SK-N-MC (cell line): ENCODE results near the gene MAPK1IP1L.

Experiments used
- EZH2 ChIP-seq: fragments of 200-600 bp; sonication (generic); IDR thresholded peaks from one replicate; pipeline ENCODE4 v1.6.1; 2017; ENCODE audit warnings: antibody characterized with exemption
- FOXP2 ChIP-seq: optimal IDR thresholded peaks from 2 replicates; pipeline ENCODE3; 2011; ENCODE audit warnings: mild to moderate bottlenecking, moderate library complexity; ENCODE audit not compliant: insufficient read depth; ENCODE audit errors: extremely low read length, control extremely low read depth
- POLR2AphosphoS5 ChIP-seq: IDR thresholded peaks from 2 replicates; pipeline ENCODE4 v1.6.1; 2012; ENCODE audit warnings: mild to moderate bottlenecking, low read depth, low read length, borderline replicate concordance

- TF ChIP-seq POLR2AphosphoS5 (no peak), EZH2 (no peak), FOXP2 (no peak)
Measured at GRCh38 chr14:55097881-55098560, 46.6 kb downstream of the MAPK1IP1L start.
